NCI-H2029 treated with DMSO at 0.1 percent for 48 hours (cell line): ENCODE results near the gene SH2D3A.
"Not testable (repeated sequence)": the region's sequence is repeated elsewhere in the genome, so short reads cannot be mapped to it uniquely, and the experiment has no call there.

Source experiments
- DNase-seq: peaks from one replicate; lab custom pipeline; 2025; lab: John Stamatoyannopoulos, UW

Gene SH2D3A

GRCh38 chr19:6754653-6755463 lies 12.4 kb downstream of the SH2D3A start:
- no peak for DNase-seq

GRCh38 chr19:6754136-6754535 lies 13.1 kb downstream of the SH2D3A start:
- no peak for DNase-seq

- no peak for DNase-seq
Observed at GRCh38 chr19:6753178-6754031, 13.8 kb downstream of the SH2D3A start.

GRCh38 chr19:6752256-6753177 lies 14.7 kb downstream of the SH2D3A start:
- DNase-seq, result no peak

GRCh38 chr19:6751189-6751588 lies 16.0 kb downstream of the SH2D3A start:
- DNase-seq, result no peak

GRCh38 chr19:6750062-6750461 lies 17.2 kb downstream of the SH2D3A start:
- no peak for DNase-seq

- DNase-seq, result not testable (repeated sequence)
Observed at GRCh38 chr19:6748543-6748942, 18.7 kb downstream of the SH2D3A start.

- no peak for DNase-seq
Observed at GRCh38 chr19:6745965-6746364, 21.3 kb downstream of the SH2D3A start.

- no peak for DNase-seq
Observed at GRCh38 chr19:6744381-6745301, 22.6 kb downstream of the SH2D3A start.

GRCh38 chr19:6743714-6744380 lies 23.4 kb downstream of the SH2D3A start:
- DNase-seq, result no peak

GRCh38 chr19:6743066-6743465 lies 24.2 kb downstream of the SH2D3A start:
- DNase-seq, result no peak

- DNase-seq, result no peak
Observed at GRCh38 chr19:6740589-6741343, 26.5 kb downstream of the SH2D3A start.

- no peak for DNase-seq
Observed at GRCh38 chr19:6739883-6740588, 27.2 kb downstream of the SH2D3A start.

GRCh38 chr19:6739390-6739882 lies 27.8 kb downstream of the SH2D3A start, which contains the start of gene TRIP10:
TSS of gene TRIP10 (plus strand) at chr19:6739680. CDS start at chr19:6739762, 82 bp downstream.
- peak; percentile 65 for DNase-seq

GRCh38 chr19:6738787-6739389 lies 28.3 kb downstream of the SH2D3A start:
- peak; percentile 61 for DNase-seq

GRCh38 chr19:6737873-6738786 lies 29.1 kb downstream of the SH2D3A start:
- peak; percentile 61 for DNase-seq

- DNase-seq, result peak; percentile 99
Observed at GRCh38 chr19:6737284-6737872, 29.9 kb downstream of the SH2D3A start, which contains the start of gene GPR108. TSS of gene GPR108 (minus strand) at chr19:6737580. CDS start at chr19:6737576, 4 bp downstream.
